ENCODE measurements around the gene LYRM7. TPM values are rescaled to one million over a fixed set of nuclear protein-coding genes. Genes with fewer than 3 reads are reported as not detected.
A peak's percentile ranks its signal among the peaks of the same experiment; 100 is the strongest.

LYRM7 gene
- total and polyA plus RNA-seq, 8 donors: 2.0 to 4.8 (median 3.0) TPM

DNA sequence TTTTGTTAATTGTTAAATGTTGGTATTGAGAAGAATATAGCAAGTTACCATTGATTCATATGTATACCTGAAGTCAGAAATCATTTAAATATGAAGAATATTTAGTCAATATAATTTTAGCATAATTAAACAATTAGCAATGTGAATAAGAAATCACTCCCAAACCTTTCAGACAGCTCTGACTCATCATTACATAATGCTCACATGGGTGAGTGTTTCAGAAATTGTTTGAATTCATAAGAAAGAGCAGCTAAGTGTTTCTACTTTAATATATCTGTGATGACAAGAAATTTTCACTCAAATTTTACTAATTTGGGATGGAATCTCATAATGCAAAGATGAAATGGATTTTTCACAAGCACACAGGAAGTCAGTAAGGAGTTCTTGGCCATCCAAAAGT lies 51.1 kb downstream of the LYRM7 start:
- ATAC-seq: no peak
- H3K27me3 ChIP-seq: no peaks in the 10 kb centered on the region
- intact Hi-C loops (cut with DNase I): no loop called here
- no peak for DNase-seq
- FAIRE-seq: no peak
- no peaks in the 10 kb centered on the region for H3K9me3 ChIP-seq
- TF ChIP-seq, protein P1, sequence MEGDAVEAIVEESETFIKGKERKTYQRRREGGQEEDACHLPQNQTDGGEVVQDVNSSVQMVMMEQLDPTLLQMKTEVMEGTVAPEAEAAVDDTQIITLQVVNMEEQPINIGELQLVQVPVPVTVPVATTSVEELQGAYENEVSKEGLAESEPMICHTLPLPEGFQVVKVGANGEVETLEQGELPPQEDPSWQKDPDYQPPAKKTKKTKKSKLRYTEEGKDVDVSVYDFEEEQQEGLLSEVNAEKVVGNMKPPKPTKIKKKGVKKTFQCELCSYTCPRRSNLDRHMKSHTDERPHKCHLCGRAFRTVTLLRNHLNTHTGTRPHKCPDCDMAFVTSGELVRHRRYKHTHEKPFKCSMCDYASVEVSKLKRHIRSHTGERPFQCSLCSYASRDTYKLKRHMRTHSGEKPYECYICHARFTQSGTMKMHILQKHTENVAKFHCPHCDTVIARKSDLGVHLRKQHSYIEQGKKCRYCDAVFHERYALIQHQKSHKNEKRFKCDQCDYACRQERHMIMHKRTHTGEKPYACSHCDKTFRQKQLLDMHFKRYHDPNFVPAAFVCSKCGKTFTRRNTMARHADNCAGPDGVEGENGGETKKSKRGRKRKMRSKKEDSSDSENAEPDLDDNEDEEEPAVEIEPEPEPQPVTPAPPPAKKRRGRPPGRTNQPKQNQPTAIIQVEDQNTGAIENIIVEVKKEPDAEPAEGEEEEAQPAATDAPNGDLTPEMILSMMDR (IDR thresholded peaks at IDR 0.05): no peak
- no peaks in the 10 kb centered on the region for H3K36me3 ChIP-seq
- no peak overlapping the region for H3K27ac ChIP-seq
- no peaks in the 10 kb centered on the region for H3K4me1 ChIP-seq
- H3K4me3 ChIP-seq: no peak overlapping the region

DNA sequence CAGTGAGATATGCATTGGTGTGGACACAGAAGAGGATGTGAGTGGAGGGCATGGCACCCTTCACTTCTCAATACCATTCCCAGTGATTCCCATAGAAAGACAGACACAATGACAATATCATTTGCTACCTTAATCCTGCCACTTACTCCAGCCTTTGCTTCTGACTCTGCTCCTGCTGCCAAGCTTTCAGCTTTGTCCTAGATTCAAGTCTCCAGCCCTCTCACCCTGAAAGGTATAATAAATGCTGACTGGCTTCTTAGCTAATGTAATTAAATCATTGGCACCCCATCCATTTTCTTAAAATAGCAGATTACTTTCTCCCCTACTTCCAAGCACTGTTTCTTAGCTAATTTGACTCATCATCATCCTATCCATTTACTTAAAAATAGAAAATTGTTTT lies 52.0 kb downstream of the LYRM7 start:
- FAIRE-seq: no peak
- H3K9me3 ChIP-seq: no peaks in the 10 kb centered on the region
- TF ChIP-seq, protein P1 (IDR thresholded peaks at IDR 0.05): no peak
- intact Hi-C loops (cut with DNase I): no loop called here
- H3K27me3 ChIP-seq: no peaks in the 10 kb centered on the region
- H3K36me3 ChIP-seq: no peaks in the 10 kb centered on the region
- no peak for ATAC-seq
- H3K27ac ChIP-seq: no peak overlapping the region
- H3K4me1 ChIP-seq: no peaks in the 10 kb centered on the region
- DNase-seq: no peak
- no peak overlapping the region for H3K4me3 ChIP-seq

DNA sequence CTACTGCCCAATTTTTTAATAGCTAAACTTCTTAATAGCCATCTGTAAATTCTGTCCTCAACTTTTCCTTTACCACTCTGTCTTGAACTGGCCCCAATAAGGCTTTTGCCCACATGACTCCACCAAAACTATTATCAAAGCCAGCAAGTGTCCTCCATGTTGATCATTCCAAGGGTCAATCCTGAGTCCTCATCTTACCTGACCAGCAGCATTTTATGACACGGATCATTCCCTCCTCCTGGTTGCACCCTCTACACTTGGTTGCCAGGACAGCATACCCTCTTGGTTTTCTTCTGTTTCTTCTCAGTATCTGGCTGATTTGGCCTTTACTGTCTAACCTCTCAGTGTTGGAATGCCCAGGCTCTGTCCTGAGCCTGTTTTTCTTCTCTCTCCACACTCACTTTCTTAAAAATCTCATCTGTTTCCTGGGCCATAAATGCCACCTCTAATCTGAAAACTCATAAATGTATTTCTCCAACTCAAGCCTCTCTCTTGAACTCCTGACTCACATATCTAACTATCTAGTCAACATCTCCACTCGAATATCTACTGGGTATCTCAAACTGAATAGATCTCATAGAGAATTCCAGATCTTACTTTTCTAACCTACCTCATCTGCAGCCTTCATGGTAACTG lies 53.1 kb downstream of the LYRM7 start:
- DNase-seq: no peak
- intact Hi-C loops (cut with DNase I): no loop called here
- WGBS, 2 donors: 56 to 85% methylated on average over 2 of the region's 2 CpGs
- TF ChIP-seq, protein P1 (IDR thresholded peaks at IDR 0.05): no peak
- Histone ChIP-seq H3K27ac (no peak overlapping the region), H3K4me1 (no peaks in the 10 kb centered on the region), H3K9me3 (no peaks in the 10 kb centered on the region), H3K27me3 (no peaks in the 10 kb centered on the region), H3K4me3 (no peak overlapping the region), H3K36me3 (no peaks in the 10 kb centered on the region)
- ATAC-seq: no peak
- FAIRE-seq: no peak

DNA sequence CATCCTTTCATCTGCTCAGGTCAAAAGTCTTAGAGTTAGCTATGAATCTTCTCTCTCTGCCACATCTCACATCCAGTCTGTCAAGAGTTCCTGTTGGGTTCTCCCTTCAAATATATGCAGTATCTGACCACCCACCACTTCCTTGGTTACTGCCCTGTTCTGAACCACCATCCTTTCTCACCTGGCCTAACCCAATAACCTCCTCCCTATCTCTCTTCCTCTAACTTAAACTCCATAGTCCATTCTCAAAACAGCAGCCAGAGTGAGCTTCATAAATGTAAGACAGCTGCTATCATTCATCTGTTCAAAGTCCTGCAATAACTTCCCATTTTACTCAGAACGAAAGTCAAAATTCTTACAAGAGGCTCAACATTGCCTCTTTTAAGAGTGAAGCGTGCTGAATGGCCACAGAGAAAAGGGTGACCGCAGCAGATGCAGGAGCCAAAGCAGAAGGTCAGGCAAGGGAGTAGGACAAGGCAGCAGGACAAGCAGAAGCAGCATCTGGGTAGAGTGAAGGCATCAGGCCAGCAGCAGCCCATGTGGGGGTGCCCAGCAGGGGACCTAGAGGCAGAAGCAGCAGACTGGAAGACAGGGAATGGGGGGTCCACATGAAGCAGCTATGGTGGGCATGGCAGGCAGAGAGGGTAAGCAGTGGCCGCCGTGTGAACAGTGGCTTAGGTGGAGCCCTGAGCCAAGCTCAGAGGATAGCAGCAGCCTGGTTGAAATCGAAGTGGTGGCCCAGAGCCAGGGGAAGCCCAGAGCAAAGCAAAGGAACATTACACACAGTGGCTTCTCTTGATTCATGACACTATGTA lies 53.9 kb downstream of the LYRM7 start:
- WGBS, 2 donors: 71 to 73% methylated on average over 6 of the region's 6 CpGs
- TF ChIP-seq, protein P1 (IDR thresholded peaks at IDR 0.05): no peak
- no peaks in the 10 kb centered on the region for H3K4me1 ChIP-seq
- intact Hi-C loops (cut with DNase I): no loop called here
- H3K9me3 ChIP-seq: no peaks in the 10 kb centered on the region
- ATAC-seq: peak in 3 of 4 donors; percentile 47 to 77 (median 72)
- peak in 1 of 6 donors; percentile 26 for DNase-seq
- H3K27ac ChIP-seq: no peak overlapping the region
- no peaks in the 10 kb centered on the region for H3K36me3 ChIP-seq
- H3K27me3 ChIP-seq: no peaks in the 10 kb centered on the region
- H3K4me3 ChIP-seq: no peak overlapping the region
- FAIRE-seq: no peak
